NCI-H1105 (cell line): ENCODE measurements around the gene NXT1.

Experiments
- DNase-seq: peaks from one replicate; lab custom pipeline; 2025; lab: John Stamatoyannopoulos, UW

NXT1 gene

GRCh38 chr20:23361119-23361475 lies 10.5 kb downstream of the NXT1 start:
- DNase-seq, result no peak

GRCh38 chr20:23361476-23362391 lies 11.1 kb downstream of the NXT1 start, which contains the start of gene GZF1:
Gene GZF1, plus strand, starts transcription at chr20:23362182. Its CDS starts 2,202 bp downstream, at chr20:23364384.
- peak; percentile 97 for DNase-seq

GRCh38 chr20:23362392-23363256 lies 12.0 kb downstream of the NXT1 start:
- peak; percentile 61 for DNase-seq

GRCh38 chr20:23363257-23363649 lies 12.7 kb downstream of the NXT1 start:
- no peak for DNase-seq

GRCh38 chr20:23365390-23366165 lies 15.0 kb downstream of the NXT1 start:
- DNase-seq, result no peak

- no peak for DNase-seq
Observed at GRCh38 chr20:23366384-23366783, 15.8 kb downstream of the NXT1 start.

GRCh38 chr20:23367770-23368169 lies 17.2 kb downstream of the NXT1 start:
- no peak for DNase-seq

GRCh38 chr20:23368316-23369071 lies 17.9 kb downstream of the NXT1 start:
- no peak for DNase-seq

- DNase-seq, result no peak
Observed at GRCh38 chr20:23369072-23369823, 18.7 kb downstream of the NXT1 start.

- DNase-seq, result no peak
Observed at GRCh38 chr20:23370274-23370673, 19.7 kb downstream of the NXT1 start.

GRCh38 chr20:23370873-23371272 lies 20.3 kb downstream of the NXT1 start:
- no peak for DNase-seq

GRCh38 chr20:23371496-23371895 lies 20.9 kb downstream of the NXT1 start:
- DNase-seq, result no peak

GRCh38 chr20:23374441-23374840 lies 23.9 kb downstream of the NXT1 start:
- DNase-seq, result no peak

GRCh38 chr20:23375827-23376226 lies 25.2 kb downstream of the NXT1 start:
- no peak for DNase-seq

- DNase-seq, result no peak
Observed at GRCh38 chr20:23379772-23380171, 29.2 kb downstream of the NXT1 start.

- DNase-seq, result no peak
Observed at GRCh38 chr20:23381876-23382275, 31.3 kb downstream of the NXT1 start.

GRCh38 chr20:23386304-23387117 lies 35.9 kb downstream of the NXT1 start:
- no peak for DNase-seq

GRCh38 chr20:23387118-23387443 lies 36.5 kb downstream of the NXT1 start:
- DNase-seq, result no peak

GRCh38 chr20:23390091-23390774 lies 39.6 kb downstream of the NXT1 start:
- DNase-seq, result no peak
